Measurements from ENCODE around the gene SELENOI. TPM values are rescaled to one million over a fixed set of nuclear protein-coding genes. Genes with fewer than 3 reads are reported as not detected.

SELENOI gene
- total RNA-seq, 2 donors from 2014 or later, result 10.4 to 31.3 TPM

DNA sequence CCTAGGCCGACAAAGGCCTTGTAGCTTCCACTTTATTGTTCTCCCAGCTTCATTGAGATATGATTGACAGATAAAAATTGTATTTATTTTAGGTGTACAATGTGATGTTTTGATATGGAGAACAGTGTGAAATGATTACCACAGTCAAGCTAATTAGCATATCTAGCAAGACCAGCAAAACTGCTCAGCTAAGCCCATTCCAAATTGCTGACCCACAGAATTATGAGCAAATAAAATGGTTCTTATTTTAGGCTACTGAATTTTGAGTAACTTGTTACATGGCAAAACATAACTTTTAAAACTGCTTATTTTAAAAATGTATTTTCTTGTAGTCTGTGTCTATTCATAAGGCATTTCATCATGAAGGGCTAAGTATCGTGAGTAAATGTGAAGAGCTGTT, 8.6 kb upstream of the SELENOI start:
- no peaks in the 10 kb centered on the region for H3K9me3 ChIP-seq
- DNase-seq (no peak), ATAC-seq (no peak)
- H3K27me3 ChIP-seq, result no peaks in the 10 kb centered on the region
- H3K27ac ChIP-seq, result no peak overlapping the region
- H3K4me3 ChIP-seq, result no peak overlapping the region
- WGBS, 2 donors, result 80 to 83% methylated on average over 2 of the region's 2 CpGs
- TF ChIP-seq CTCF (IDR thresholded peaks at IDR 0.05) (no peak), POLR2A (IDR thresholded peaks at IDR 0.05) (no peak)
- intact Hi-C loops (cut with DNase I), result no loop called here
- H3K36me3 ChIP-seq (replicated peaks in 1 of 2; ENCODE audit: insufficient read depth in 1 of 2, low read depth in 2 of 2), result no peaks in the 10 kb centered on the region
- peaks cover 7% of the 10 kb centered on the region for H3K4me1 ChIP-seq

DNA sequence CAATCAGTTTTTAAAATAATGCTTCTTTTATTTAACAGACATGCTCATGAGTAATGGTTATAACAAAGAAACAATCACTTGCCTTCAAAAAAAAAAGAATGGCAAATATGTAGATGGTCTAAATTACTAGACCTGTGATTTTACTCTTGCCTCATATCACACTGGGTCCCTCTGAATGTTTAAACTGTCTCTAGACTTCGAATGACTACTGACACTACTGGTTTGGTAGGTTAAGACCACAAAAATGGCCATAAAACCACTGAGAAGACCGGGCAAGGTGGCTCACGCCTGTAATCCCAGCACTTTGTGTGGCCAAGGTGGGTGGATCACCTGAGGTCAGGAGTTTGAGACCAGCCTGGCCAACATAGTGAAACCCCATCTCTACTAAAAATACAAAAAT, 5.1 kb upstream of the SELENOI start:
- H3K9me3 ChIP-seq, result no peaks in the 10 kb centered on the region
- ATAC-seq (no peak), DNase-seq (no peak)
- H3K4me3 ChIP-seq, result no peak overlapping the region
- TF ChIP-seq CTCF (IDR thresholded peaks at IDR 0.05) (no peak), POLR2A (IDR thresholded peaks at IDR 0.05) (no peak)
- WGBS, 2 donors, result 42 to 66% methylated on average over 3 of the region's 3 CpGs
- peaks cover 20% of the 10 kb centered on the region for H3K4me1 ChIP-seq
- intact Hi-C loops (cut with DNase I), result no loop called here
- no peaks in the 10 kb centered on the region for H3K36me3 ChIP-seq (replicated peaks in 1 of 2; ENCODE audit: insufficient read depth in 1 of 2, low read depth in 2 of 2)
- H3K27me3 ChIP-seq, result no peaks in the 10 kb centered on the region
- peak overlapping the region; percentile 8 to 80 (median 73) for H3K27ac ChIP-seq

DNA sequence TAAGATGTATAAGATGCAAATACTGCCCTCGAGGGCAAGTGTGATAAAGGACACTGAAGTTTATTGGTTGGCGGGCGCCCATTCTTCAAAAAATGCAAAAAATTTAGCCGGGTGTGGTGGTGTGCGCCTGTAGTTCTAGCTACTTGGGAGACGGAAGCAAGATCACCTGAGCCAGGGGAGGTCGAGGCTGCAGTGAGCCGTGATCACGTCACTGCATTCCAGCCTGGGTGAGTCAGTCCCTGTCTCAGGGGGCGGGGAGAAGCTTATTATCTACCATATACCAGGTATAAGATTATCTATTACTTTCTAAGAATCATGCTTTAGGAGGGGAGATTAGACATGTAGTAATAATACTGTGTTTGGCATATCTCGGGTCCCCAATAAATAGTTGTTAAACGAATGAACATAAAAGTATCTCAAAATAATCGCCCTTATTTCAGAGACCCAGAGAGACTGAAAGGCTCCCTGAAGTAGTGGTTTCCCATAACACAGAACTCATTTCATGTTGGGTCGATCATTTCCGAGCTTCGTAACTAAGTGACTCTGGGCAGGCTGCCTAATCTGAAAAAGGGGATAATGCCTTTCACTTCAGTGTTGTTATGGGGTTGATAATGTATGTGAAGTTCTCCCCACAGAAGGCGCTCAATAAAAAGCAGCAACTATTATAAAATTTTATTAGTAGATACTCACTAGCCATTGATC, 1.2 kb upstream of the SELENOI start:
- Histone ChIP-seq H3K4me3 (peak overlapping the region; percentile 51 to 67), H3K36me3 (replicated peaks in 1 of 2; ENCODE audit: insufficient read depth in 1 of 2, low read depth in 2 of 2) (no peaks in the 10 kb centered on the region), H3K27ac (peak overlapping the region; percentile 89 to 96 (median 93)), H3K4me1 (peaks cover 35% of the 10 kb centered on the region), H3K9me3 (no peaks in the 10 kb centered on the region), H3K27me3 (no peaks in the 10 kb centered on the region)
- 32 to 33% methylated on average over 13 to 17 of the region's 17 CpGs for WGBS, 2 donors
- ATAC-seq, result no peak
- DNase-seq, result peak; percentile 32 to 42 (median 37)
- intact Hi-C loops (cut with DNase I), result no loop called here
- TF ChIP-seq CTCF (IDR thresholded peaks at IDR 0.05), result no peak
- no peak for TF ChIP-seq POLR2A (IDR thresholded peaks at IDR 0.05)

DNA sequence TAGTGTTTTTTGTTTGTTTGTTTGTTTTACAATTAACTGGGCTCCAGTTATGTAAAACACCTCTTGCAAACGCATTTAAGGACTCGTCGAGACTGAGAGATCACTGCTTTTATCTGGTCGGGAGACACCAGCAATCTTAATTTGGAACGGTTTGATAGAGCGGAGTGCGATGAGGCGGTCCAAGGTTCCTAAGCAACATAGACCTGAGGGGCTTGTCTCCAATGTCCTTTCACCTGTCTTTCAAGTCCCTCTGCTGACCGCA, 729 bp upstream of the SELENOI start:
- DNase-seq, result no peak
- Histone ChIP-seq H3K9me3 (no peaks in the 10 kb centered on the region), H3K36me3 (replicated peaks in 1 of 2; ENCODE audit: insufficient read depth in 1 of 2, low read depth in 2 of 2) (no peaks in the 10 kb centered on the region), H3K4me3 (peak overlapping the region; percentile 51 to 67), H3K4me1 (peaks cover 35% of the 10 kb centered on the region), H3K27me3 (no peaks in the 10 kb centered on the region), H3K27ac (peak overlapping the region; percentile 89 to 96 (median 93))
- TF ChIP-seq CTCF (IDR thresholded peaks at IDR 0.05), result no peak
- 0 to 2% methylated on average over 9 of the region's 9 CpGs for WGBS, 2 donors
- no peak for ATAC-seq
- intact Hi-C loops (cut with DNase I), result no loop called here

GRCh38 chr2:26346454-26347053, 611 bp downstream of the SELENOI start, which contains the start of gene ADGRF3:
Gene ADGRF3 (minus strand): TSS chr2:26346789. CDS start chr2:26346234, 555 bp downstream.
- Histone ChIP-seq H3K4me3 (peak within 1 kb of the TSS; percentile 67 to 94), H3K36me3 (replicated peaks in 1 of 2; ENCODE audit: insufficient read depth in 1 of 2, low read depth in 2 of 2) (no peaks in the 10 kb centered on the region), H3K27ac (peak within 1 kb of the TSS; percentile 89 to 96 (median 93)), H3K9me3 (no peaks in the 10 kb centered on the region), H3K27me3 (no peaks in the 10 kb centered on the region), H3K4me1 (peaks cover 29% of the 10 kb centered on the region)
- 0 to 1% methylated on average over 23 to 28 of the region's 28 CpGs for WGBS, 2 donors
- no peak for ATAC-seq
- TF ChIP-seq CTCF (IDR thresholded peaks at IDR 0.05), result no peak
- no peak for TF ChIP-seq POLR2A (IDR thresholded peaks at IDR 0.05)
- peak; percentile 49 to 72 (median 66) for DNase-seq
- intact Hi-C loops (cut with DNase I), result no loop called here

All from body of pancreas (tissue), 4 donors.